Stimulated activated CD4-positive, alpha-beta T cell treated with anti-CD3 and anti-CD28 coated beads, Interleukin-4, amount 100 ng/mL, for 24 hours (primary cell): ENCODE results near the gene TRPM2.

ENCODE experiments used
- DNase-seq: peaks from one replicate; pipeline ENCODE4 v3.0.0-alpha.2; 2020

TRPM2 gene

GRCh38 chr21:44471341-44471740 is 117.9 kb downstream of the TRPM2 start:
- no peak for DNase-seq

- no peak for DNase-seq
Observed at GRCh38 chr21:44471996-44472395, 118.6 kb downstream of the TRPM2 start.

GRCh38 chr21:44473915-44474555 is 120.6 kb downstream of the TRPM2 start:
- no peak for DNase-seq

GRCh38 chr21:44475266-44475845 is 121.9 kb downstream of the TRPM2 start:
- DNase-seq = no peak

- DNase-seq = no peak
Observed at GRCh38 chr21:44477131-44477530, 123.7 kb downstream of the TRPM2 start.

GRCh38 chr21:44477712-44478111 is 124.3 kb downstream of the TRPM2 start:
- no peak for DNase-seq

GRCh38 chr21:44478124-44478800 is 124.8 kb downstream of the TRPM2 start:
- no peak for DNase-seq

- no peak for DNase-seq
Observed at GRCh38 chr21:44478801-44479167, 125.4 kb downstream of the TRPM2 start.

GRCh38 chr21:44479556-44480199 is 126.3 kb downstream of the TRPM2 start:
- peak; percentile 38 for DNase-seq

- no peak for DNase-seq
Observed at GRCh38 chr21:44480200-44481053, 127.0 kb downstream of the TRPM2 start.

- DNase-seq = no peak
Observed at GRCh38 chr21:44482581-44483287, 129.3 kb downstream of the TRPM2 start.

GRCh38 chr21:44483288-44484237 is 130.1 kb downstream of the TRPM2 start:
- DNase-seq = no peak

GRCh38 chr21:44484498-44485253 is 131.3 kb downstream of the TRPM2 start:
- no peak for DNase-seq

GRCh38 chr21:44485254-44485793 is 131.9 kb downstream of the TRPM2 start:
- DNase-seq = peak; percentile 8

- no peak for DNase-seq
Observed at GRCh38 chr21:44485796-44486195, 132.4 kb downstream of the TRPM2 start.

- no peak for DNase-seq
Observed at GRCh38 chr21:44486302-44486701, 132.9 kb downstream of the TRPM2 start.

GRCh38 chr21:44487831-44488230 is 134.4 kb downstream of the TRPM2 start:
- peak; percentile 57 for DNase-seq

GRCh38 chr21:44489962-44490361 is 136.5 kb downstream of the TRPM2 start:
- no peak for DNase-seq

GRCh38 chr21:44490405-44490804 is 137.0 kb downstream of the TRPM2 start:
- no peak for DNase-seq

GRCh38 chr21:44490816-44491215 is 137.4 kb downstream of the TRPM2 start:
- no peak for DNase-seq
